GM21825 (cell line): ENCODE results near the gene SPATA9.
"Not testable (repeated sequence)": the region's sequence is repeated elsewhere in the genome, so short reads cannot be mapped to it uniquely, and the experiment has no call there.

ENCODE experiments used
- ATAC-seq: cut with Tn5 transposase; IDR thresholded peaks from one replicate; pipeline ENCODE4 v1.9.1; 2021; ENCODE audit warnings: mild to moderate bottlenecking, moderate library complexity; ENCODE audit not compliant: unreplicated experiment

The SPATA9 gene

DNA sequence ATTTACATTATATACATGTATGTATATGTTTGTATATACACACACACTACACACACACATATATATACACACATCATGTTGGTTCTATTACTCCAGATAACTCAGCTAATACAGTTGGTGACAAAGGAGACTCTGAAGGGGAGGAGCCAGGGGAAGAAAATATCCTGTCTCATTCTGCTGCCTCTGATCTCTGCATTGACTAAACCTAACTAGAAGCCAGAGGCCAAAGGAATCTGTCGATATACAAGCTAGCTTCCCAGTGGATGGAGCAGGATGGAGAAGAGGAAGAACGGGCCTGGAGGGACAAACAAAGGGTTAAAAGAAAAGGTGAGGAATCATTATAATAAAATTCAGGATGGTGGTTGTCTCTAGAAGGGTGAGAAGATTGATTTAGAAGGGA is 34.6 kb upstream of the SPATA9 start:
- ATAC-seq, result no peak

DNA sequence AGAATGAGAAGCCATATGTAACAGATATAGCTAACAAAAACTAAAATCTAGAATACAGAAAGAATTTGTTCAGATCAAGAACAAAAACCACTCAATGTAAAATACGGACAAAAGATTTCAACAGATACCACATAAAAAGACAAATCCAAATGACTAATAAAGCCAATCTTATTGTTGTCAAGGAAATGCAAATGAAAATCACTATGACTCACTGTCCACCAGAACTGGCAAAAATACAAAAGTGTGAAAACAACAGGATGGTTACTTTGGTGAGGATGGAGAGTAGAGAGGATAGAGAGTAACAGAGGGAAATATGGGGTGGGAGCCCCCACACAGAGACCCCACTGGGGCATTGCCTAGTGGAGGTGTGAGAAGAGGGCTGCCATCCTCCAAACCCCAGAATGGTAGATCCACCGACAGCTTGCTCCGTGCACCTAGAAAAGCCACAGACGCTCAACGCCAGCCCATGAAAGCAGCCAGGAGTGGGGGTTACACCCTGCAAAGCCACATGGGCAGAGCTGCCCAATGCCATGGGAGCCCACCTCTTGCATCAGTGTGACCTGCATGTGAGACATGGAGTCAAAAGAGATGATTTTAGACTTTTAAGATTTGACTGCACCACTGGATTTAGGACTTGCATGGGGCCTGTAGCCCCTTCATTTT is 33.1 kb upstream of the SPATA9 start:
- ATAC-seq, result no peak

DNA sequence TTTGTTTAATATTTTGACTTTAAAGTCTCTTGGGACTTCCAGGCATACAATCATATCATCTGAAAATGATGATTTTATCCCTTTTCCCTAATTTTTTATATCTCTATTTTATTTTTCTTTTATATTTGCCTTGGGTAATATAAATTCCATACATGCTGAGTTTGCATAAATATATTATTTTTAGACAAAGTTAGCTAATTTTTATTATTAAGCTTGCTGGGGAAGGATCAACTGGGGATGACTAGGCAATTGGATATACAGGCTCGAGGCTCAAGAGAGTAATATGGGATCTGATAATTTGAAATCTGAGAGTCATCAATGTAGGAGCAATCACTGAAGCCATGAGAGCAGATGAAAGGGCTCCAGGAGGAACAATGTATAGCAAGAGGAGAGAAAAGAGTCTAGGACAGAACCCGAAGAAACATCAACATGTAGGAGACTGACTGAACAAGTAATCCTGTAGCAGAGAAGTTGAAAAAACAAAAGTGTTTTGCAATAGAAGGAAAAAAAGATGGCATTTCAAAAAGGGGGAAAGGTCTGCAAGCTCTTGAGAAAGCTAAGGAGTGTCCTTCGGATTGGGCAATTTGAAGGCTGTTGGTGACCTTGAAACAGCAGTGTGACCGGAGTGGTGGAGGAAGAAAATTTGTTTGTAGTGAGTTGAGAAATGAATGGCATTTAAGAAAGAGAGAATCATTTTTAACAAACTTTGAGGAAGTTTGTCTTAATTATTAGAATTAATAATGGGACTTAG is 31.3 kb upstream of the SPATA9 start:
- ATAC-seq, result no peak

DNA sequence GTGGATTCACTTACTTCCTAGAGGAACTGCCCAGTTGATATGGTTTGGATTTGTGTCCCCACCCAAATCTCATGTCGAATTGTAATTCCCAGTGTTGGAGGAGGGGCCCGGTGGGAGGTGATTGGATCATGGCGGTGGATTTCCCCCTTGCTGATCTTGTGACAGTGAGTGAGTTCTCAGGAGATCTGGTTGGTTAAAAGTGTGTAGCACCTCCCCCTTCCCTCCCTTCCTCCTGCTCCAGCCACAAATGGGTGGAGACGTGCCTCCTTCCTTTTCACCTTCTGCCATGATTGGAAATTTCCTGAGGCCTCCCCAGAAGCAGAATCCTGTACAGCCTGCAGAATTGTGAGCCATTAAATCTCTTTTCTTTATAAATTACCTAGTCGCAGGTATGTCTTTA is 30.5 kb upstream of the SPATA9 start:
- not testable (repeated sequence) for ATAC-seq

DNA sequence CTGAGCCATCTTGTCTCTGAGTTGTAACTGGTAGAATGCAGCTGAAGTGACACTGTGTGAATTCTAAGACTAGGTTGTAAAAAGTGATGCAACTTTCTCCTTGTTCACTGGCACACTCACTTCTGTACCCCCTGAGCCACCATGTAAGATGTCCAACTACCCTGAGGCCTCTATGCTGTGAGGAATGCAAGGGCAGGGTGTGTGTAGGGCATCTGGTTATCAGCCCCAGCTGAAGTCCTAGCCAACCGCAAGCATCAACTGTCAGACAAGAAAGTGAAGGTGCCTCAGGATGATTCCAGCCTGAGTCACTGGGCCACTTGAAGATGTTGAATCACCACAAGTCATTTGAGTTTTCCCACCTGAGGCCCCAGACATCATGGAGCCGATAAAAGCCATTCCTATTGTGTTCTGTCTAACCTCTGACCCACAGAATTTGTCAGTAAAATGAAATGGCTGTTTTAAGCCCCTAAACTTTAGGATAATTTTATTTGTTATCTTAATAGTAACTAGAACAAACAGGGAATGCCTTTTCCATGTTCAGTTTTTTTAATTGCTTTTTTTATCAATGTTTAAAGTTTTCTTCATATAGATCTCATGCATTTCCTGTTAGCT is 29.7 kb upstream of the SPATA9 start:
- ATAC-seq, result no peak

DNA sequence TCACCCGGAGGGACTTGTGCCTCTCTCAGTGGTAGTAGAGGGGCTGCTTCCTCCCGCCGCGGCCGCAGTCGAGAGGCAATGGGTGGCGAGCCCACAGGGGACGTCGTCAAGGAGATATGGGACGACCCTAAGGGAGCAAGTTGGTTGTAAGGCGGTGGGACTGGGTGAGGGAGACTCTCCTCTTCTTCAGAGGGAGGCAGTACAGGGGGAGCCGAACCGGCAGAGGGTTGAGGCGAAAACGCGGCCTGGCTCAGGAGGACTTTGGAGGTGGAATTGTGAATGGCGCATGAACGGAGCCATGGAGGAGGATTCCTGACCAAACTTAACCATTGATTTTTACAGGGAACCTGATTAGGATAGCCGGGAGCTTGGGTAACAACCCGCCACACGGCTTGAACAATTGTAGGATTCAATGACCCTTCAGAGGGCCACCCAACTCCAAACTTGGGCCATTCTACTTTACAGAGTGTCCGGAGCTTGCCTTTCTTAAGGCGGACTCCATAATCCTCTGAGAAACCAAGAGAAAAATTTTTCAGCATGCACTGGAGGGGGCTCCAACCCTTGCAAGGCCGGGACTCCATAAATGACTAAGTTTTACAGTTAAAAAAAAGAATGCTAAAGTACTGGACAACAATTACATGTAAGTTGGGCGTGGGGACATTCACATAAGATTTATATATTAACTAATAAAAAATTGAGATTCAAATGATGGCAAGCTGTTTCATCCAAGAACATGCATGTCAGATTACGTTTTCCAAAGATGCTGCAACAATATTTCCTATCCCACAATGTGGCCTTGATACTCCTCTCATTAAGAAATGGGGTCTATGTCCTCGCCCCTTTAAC is 28.9 kb upstream of the SPATA9 start:
- ATAC-seq, result no peak

DNA sequence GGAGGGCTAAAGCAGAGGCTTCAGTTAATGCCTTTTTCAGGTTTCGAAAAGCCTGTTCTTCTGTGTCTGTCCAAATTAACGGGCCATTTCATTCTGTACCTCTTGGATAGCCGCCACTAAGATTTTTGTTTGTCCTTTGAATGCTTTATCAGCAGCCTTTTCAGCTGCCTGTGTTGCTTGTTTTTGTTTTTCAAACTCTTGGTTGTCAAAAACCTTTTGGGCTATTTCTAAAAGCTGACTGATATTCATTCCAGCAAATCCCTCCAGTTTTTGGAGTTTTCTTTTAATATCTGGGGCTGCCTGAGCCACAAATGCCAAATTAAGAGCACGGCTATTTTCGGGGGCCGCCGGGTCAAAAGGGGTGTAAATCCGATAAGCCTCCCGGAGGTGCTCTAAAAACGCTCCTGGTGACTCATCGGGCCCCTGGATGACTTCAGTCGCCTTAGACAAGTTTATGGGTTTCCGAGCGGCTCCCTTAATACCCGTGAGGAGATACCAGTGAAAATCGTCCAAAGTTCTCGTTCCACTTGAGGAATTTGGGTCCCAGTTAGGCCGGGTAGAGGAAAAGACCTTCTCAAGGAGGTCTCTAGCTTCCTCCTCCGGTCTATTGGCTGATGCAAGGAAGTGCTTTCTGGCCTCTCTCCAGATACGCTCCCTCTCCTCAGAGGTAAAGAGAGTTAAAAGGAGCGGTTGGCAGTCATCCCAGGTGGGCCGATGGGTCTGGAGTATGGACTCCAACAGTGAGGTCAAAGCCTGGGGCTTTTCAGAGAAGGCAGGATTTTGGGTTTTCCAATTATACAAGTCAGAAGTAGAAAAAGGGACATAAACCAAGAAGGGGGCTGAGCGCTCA is 28.1 kb upstream of the SPATA9 start:
- ATAC-seq, result not testable (repeated sequence)

DNA sequence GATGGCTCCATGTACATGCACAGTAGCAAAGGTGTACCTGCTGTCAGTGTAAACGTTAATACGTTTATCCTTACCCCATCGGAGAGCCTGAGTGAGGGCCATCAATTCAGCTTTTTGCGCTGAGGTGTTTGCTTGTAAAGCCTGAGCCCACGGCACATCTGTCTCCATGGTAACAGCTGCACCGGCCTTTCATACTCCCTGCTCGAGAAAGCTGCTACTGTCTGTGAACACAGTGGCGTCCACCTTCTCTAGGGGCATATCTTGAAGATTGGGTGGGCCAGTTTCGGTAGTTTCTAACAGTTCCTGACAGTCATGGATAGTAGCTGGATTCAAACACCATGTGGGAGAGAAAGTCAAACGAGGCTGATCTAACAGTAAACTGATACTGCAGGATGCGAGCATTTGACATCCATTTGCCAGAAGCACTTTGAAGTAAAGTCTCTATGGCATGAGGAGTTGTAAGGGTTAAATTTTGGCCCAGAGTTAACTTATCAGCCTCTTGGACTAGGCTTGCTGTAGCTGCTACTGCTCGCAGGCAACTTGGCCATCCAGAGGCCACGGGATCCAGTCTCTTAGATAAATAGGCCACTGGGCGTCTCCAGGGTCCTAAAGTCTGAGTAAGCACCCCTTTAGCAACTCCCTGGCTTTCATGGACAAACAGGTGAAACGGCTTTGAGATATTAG is 27.3 kb upstream of the SPATA9 start:
- no peak for ATAC-seq

DNA sequence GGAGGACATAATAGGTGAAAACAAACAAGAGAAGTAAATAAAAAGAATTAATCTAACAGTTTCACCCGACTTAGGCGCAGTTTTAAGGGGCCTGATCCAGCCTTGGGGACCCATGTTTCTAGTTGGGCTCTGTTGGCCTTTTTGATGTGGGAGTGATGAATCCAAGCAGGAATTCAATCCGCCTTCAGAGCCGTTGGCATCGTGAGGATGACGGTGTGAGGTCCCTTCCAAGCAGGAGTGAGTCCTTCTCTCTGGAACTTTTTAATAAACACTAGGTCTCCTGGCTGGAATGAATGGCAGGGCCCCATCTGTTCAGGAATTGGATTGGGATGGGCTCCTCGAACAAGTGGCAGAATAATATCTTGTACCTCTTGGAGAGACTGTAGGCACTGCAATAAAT is 26.1 kb upstream of the SPATA9 start:
- ATAC-seq, result no peak

DNA sequence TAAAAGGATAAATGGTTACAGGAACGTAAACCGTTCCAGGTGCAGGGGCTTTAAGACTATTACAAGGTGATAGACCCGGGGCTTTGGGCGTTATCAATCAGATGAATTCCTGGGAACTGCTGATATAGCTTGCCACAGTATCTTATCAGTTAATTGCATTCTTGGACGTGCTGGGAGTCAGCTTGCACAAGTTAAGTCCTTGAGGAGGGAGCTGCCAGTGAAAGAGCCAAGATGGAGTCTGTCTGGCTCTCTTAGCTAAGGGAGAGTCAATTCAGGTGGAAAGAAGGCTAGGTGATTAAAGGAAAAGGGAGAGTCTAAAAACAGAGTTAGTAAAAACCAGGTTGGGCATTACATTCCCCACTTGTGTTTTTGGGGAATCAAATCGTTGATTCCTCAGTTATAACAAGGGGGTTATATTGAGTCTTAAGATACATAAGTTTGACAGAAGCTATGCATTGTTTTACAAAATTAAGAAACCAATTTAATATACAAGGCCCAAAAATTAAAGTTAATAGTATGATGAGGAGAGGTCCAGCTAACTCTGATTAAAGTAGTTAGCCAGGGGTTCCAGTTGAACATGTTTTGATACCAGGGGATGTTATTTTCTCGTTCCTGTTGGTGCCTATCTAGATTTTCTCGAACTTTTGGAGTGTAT is 24.9 kb upstream of the SPATA9 start:
- ATAC-seq, result not testable (repeated sequence)

DNA sequence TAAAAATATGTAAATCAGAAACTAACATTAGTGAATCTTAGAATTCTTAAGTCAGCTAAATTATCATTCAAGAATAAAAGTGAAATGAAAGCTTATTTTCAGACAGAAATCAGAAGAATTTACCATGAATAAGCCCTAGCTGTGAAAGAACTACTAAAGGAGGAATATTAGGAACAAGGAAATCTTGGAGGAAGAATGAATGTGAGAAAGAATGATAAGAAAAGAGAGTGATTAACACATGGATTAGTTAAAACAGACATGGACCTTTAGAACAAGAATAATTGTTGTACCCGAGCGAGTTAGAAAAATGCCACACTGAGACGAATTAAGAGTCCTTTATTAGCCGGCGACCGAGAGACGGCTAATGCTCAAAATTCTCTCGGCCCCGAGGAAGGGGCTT is 24.3 kb upstream of the SPATA9 start:
- no peak for ATAC-seq

DNA sequence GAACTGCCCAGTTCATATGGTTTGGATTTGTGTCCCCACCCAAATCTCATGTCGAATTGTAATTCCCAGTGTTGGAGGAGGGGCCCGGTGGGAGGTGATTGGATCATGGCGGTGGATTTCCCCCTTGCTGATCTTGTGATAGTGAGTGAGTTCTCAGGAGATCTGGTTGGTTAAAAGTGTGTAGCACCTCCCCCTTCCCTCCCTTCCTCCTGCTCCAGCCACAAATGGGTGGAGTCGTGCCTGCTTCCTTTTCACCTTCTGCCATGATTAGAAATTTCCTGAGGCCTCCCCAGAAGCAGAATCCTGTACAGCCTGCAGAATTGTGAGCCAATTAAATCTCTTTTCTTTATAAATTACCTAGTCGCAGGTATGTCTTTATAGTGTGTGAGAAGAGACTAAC is 23.4 kb upstream of the SPATA9 start:
- ATAC-seq, result not testable (repeated sequence)

DNA sequence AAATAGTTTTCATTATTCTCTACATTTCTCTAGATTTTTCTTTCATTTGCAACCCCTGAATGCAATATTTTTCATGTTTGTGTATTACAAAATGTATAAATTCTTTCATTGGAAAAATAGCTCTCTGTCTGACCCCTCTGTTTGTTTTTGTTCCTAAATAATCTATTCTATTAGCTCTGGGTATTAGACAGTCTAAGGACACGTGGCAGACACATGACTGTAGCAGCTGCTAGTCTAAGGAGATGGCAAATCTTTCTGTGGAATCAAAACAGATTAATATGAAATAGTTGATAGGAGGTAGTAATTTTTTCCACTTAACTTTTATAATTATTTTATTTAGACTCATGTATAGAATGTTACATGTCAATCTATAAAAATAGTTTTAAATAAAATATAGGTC is 21.4 kb upstream of the SPATA9 start:
- no peak for ATAC-seq

DNA sequence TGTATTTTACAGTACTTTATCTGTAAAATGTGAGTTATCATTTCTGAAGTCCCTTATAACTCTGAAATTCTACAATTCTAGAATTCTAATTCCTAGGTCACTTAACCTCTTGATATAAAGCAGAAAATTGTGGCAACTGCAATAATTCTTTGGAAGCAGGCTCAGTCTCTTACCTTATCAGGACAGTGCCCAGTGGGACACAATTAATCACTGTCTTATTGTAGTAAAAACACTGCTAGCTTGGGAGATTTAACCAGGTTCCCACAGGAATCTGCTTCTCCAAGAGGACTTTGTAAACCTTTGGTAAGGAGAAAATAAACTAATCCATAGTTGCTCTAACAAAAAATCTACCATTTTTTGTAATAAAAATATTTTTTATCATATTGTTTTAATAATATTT is 18.3 kb upstream of the SPATA9 start:
- no peak for ATAC-seq

DNA sequence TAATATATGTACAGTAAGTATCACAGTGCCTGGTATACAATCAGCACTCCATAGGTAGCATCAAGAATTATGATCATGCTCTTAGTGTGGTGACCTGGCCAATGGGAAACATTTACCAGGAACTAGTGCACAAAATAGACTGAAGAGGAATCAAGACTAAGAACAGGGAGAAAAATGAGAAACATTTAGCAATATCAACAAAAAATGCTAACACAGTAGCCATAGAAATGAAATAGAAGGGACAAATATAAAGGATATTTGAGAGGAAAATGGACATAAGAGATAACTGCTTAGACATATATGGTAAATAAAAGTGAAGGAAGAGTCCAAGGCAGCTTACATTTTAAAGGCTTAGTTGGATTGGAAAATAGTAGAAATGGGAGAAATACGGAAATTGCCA is 16.5 kb upstream of the SPATA9 start:
- ATAC-seq, result no peak

DNA sequence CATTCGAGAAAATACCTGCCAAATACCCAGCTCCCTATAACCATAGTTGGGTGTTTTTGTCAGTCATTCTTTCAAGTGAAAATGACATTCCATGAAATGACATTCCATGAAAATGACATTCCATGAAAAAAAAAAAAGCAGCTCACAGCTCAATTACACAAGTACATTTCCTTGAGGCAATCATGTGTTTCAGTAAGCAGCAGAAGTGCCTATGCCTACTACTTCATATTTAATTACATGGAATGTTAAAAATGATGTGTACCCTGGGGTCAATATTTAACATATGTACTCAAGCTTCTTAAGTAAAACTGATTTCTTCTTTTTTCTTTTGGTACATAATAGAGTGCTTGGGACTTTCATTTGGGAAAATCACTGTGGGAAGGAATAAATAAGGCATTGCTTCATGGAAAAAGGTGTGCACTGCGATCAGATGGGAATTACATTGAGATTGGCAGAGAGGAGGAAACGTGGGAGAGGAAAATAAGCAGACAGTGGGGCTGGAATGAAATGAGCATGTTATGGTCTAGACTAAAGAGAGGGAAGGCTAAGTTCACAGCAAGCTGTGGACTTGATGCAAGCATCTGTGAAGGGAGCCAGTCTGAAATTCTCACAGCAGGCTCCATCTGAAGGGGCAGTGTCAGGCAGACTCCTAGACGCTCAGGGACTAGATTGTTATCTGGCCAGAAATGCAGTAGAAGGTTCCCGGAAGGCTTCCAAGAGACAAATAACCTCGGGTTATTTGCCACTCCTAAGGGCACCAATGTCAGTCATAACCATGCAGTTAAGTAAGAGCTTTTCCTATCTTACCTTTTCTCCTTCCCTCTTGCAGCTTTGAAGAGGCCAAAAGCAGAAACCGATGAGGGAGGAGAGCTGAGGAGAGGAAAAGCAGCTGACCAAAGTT is 15.2 kb upstream of the SPATA9 start:
- ATAC-seq, result no peak

DNA sequence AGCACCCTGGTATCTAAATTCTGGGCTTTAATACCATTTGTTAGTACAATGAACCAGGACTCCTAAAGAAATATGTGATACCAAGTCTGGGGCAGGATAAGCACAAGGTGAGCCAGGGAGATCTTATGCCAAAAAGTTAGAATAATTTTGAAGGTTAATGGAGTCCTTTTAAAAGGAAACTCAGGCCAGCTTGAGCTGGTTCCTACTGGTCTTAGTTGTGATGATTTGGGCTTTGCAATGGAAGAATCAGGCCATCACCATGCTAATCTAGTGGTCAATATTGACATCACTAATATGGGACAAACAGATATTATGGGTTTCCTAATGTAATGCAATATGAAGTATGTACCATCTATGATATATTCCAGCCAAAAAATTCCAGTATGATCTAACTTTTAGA is 7.5 kb upstream of the SPATA9 start:
- ATAC-seq, result no peak

DNA sequence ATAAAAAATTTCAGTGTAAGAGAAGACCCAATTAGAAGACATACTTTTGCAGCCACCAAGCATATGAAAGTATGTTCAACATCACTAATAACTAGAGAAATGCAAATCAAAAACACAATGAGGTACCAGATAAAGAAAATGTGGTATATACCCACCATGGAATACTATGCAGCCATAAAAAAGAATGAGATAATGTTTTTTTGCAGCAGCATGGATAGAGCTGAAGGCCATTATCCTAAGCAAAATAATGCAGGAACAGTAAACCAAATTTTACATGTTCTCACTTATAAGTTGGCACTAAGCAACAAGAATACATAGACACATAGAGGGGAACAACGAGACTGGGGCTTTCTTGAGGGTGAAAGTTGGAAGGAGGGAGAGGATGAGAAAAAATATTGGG is 6.9 kb upstream of the SPATA9 start:
- ATAC-seq, result no peak
